Hypothalamus (tissue), 51 donors: ENCODE results near the gene LRP11.

Experiments used
- DNase-seq, 51 donors: peaks; one replicate each; lab custom pipeline; 2025; lab: John Stamatoyannopoulos, UW

LRP11 gene

GRCh38 chr6:149815788-149816187 is 48.4 kb downstream of the LRP11 start:
- no peak for DNase-seq

DNA sequence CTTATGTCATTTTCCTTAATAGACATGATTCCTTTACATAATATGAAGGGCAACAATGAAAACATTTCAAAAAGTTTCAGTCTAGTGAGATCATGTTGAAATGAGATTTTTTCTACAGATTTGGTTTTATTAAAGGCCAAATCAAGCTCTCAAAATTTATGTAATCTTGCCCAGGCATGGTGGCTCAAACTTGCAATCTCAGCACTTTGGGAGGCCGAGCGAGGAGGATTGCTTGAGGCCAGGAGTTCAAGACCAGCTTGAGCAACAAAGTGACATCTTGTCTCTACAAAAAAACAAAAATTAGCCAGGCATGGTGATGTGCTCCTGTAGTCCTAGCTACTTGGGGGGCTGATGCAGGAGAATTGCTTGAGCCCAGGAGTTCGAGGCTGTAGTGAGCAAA is 50.8 kb downstream of the LRP11 start:
- no peak for DNase-seq

DNA sequence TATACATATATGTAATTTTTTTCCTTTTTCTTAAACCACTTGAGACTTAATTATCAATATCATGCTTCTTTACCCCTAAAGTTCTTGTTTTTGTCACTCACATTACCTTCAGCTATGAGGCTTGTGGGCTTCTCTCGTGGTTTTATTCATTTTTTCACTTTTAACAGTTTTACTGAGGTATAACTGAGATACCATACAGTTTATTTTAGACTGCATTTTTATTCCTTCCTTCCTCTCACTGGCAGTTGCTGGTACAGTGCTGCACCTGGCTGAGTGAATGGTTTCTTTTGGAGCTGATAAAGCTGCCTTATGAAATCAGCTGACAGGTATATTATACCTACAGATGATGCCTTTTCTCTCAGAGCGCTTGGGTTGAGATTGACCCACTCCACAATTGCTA is 54.4 kb downstream of the LRP11 start:
- DNase-seq: no peak

- no peak for DNase-seq
Observed at GRCh38 chr6:149806127-149806526, 58.0 kb downstream of the LRP11 start.

GRCh38 chr6:149783551-149783950 is 80.6 kb downstream of the LRP11 start:
- DNase-seq: no peak

DNA sequence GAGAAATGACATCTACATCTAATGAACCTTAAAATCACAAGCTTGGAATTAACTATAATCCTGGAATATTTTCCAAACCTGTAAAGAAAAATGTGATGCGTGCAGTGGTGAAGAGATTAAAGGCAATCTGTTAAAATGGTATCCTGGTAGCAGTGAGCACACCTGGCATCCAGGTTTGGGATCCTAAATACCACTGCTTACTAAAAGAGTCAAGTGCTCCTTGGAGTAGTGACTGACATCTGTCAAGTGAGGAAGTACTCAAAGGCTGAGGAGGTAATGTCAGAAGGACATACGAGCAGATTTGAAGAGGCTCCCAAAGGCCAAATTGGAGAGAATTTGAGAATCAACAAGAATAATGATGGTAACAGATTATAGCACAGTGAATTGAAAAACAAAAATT is 81.8 kb downstream of the LRP11 start:
- no peak for DNase-seq

DNA sequence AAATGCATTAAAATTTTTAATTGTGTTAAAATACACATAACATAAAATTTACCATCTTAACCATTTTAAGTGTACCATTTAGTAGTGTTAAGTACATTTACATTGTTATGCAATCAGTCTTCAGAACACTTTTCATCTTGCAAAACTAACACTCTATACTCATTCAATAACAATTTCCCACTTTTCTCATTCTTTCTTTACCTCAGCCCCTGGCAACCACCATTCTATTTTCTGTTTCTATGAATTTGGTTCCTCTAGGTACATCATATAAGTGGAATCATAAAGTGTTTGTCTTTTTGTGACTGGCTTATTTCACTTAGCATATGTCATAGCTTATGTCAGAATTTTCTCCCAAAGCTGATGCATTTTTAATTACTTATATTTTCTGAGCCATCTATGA is 82.4 kb downstream of the LRP11 start:
- no peak for DNase-seq

- no peak for DNase-seq
Observed at GRCh38 chr6:149779644-149779963, 84.6 kb downstream of the LRP11 start.

DNA sequence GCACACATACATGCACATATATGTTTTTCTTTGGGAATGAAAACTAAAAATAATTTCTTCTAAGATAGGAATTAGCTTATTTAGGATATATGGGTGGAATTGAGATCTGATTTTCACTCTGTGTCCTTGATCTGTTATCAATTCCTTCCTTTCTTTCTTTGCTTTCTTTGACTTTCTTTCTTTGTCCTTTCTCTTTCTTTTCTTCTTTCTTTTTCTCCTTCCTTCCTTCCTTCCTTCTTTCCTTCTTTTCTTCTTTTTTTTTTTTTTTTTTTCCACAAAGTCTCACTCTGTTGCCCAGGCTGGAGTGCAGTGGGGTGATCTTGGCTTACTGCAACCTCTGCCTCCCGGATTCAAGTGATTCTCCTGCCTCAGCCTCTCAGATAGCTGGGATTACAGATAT is 86.5 kb downstream of the LRP11 start:
- DNase-seq: no peak

DNA sequence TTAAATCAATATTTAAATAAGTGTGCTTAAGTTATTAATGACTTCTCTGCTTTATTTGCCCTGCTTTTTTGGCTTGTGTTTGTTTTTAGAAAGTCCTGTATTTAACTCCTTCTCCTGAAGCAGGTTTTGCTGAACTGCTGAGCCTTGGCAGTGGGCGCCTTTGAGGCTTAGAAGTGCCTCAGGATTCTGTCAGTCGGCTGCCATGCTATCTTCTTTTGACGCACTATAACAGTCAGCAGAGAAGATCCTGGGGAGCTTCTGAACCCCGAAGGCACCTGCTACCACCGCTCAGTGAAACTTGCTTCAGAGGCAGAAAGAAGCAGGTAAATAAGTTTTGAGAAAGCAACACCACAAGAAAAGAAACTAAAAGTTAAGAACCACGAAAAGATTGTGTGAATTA is 92.2 kb downstream of the LRP11 start:
- DNase-seq: no peak

- DNase-seq: no peak
Observed at GRCh38 chr6:149771185-149771584, 93.0 kb downstream of the LRP11 start.

- no peak for DNase-seq
Observed at GRCh38 chr6:149769676-149770075, 94.5 kb downstream of the LRP11 start.
